ENCODE measurements around the gene NME3. TPM values are rescaled to one million over a fixed set of nuclear protein-coding genes. Genes with fewer than 3 reads are reported as not detected.
A peak's percentile ranks its signal among the peaks of the same experiment; 100 is the strongest.

NME3 gene
- total RNA-seq, 1 donor from 2014 or later, result 33.3 TPM

- Mint-ChIP-seq H3K27me3 (ENCODE audit: unreplicated experiment) (peaks cover 10% of the 10 kb centered on the region), H3K9me3 (ENCODE audit: unreplicated experiment) (no peaks in the 10 kb centered on the region), H3K4me1 (ENCODE audit: unreplicated experiment) (peaks cover 1% of the 10 kb centered on the region), H3K36me3 (ENCODE audit: low read depth, unreplicated experiment) (peaks cover 23% of the 10 kb centered on the region), H3K27ac (ENCODE audit: unreplicated experiment) (no peak overlapping the region), H3K4me3 (ENCODE audit: unreplicated experiment) (peak overlapping the region; percentile 48)
- DNase-seq (ENCODE audit: low spot score), result no peak
- TF ChIP-seq CTCF (IDR thresholded peaks at IDR 0.05; ENCODE audit: unreplicated experiment), result no peak
Observed at GRCh38 chr16:1760911-1761310, 10.4 kb downstream of the NME3 start.

- DNase-seq (ENCODE audit: low spot score), result no peak
- Mint-ChIP-seq H3K36me3 (ENCODE audit: low read depth, unreplicated experiment) (peaks cover 23% of the 10 kb centered on the region), H3K27ac (ENCODE audit: unreplicated experiment) (no peak overlapping the region), H3K9me3 (ENCODE audit: unreplicated experiment) (no peaks in the 10 kb centered on the region), H3K4me1 (ENCODE audit: unreplicated experiment) (peaks cover 2% of the 10 kb centered on the region), H3K27me3 (ENCODE audit: unreplicated experiment) (peaks cover 15% of the 10 kb centered on the region), H3K4me3 (ENCODE audit: unreplicated experiment) (no peak overlapping the region)
- TF ChIP-seq CTCF (IDR thresholded peaks at IDR 0.05; ENCODE audit: unreplicated experiment), result no peak
Observed at GRCh38 chr16:1759511-1759910, 11.8 kb downstream of the NME3 start.

- Mint-ChIP-seq H3K27me3 (ENCODE audit: unreplicated experiment) (peaks cover 15% of the 10 kb centered on the region), H3K4me3 (ENCODE audit: unreplicated experiment) (no peak overlapping the region), H3K36me3 (ENCODE audit: low read depth, unreplicated experiment) (peaks cover 26% of the 10 kb centered on the region), H3K9me3 (ENCODE audit: unreplicated experiment) (no peaks in the 10 kb centered on the region), H3K27ac (ENCODE audit: unreplicated experiment) (no peak overlapping the region), H3K4me1 (ENCODE audit: unreplicated experiment) (peaks cover 2% of the 10 kb centered on the region)
- no peak for DNase-seq (ENCODE audit: low spot score)
- no peak for TF ChIP-seq CTCF (IDR thresholded peaks at IDR 0.05; ENCODE audit: unreplicated experiment)
Observed at GRCh38 chr16:1758923-1759322, 12.4 kb downstream of the NME3 start.

GRCh38 chr16:1757714-1758461 is 13.5 kb downstream of the NME3 start:
- Mint-ChIP-seq H3K4me1 (ENCODE audit: unreplicated experiment) (peaks cover 2% of the 10 kb centered on the region), H3K36me3 (ENCODE audit: low read depth, unreplicated experiment) (peaks cover 28% of the 10 kb centered on the region), H3K4me3 (ENCODE audit: unreplicated experiment) (no peak overlapping the region), H3K27me3 (ENCODE audit: unreplicated experiment) (peaks cover 15% of the 10 kb centered on the region), H3K9me3 (ENCODE audit: unreplicated experiment) (no peaks in the 10 kb centered on the region), H3K27ac (ENCODE audit: unreplicated experiment) (no peak overlapping the region)
- TF ChIP-seq CTCF (IDR thresholded peaks at IDR 0.05; ENCODE audit: unreplicated experiment), result no peak
- no peak for DNase-seq (ENCODE audit: low spot score)

- no peaks in the 10 kb centered on the region for H3K9me3 Mint-ChIP-seq (ENCODE audit: unreplicated experiment)
- H3K36me3 Mint-ChIP-seq (ENCODE audit: low read depth, unreplicated experiment), result peaks cover 16% of the 10 kb centered on the region
- no peak for DNase-seq (ENCODE audit: low spot score)
- H3K27ac Mint-ChIP-seq (ENCODE audit: unreplicated experiment), result no peak overlapping the region
- peaks cover 2% of the 10 kb centered on the region for H3K4me1 Mint-ChIP-seq (ENCODE audit: unreplicated experiment)
- no peak for TF ChIP-seq CTCF (IDR thresholded peaks at IDR 0.05; ENCODE audit: unreplicated experiment)
- peaks cover 9% of the 10 kb centered on the region for H3K27me3 Mint-ChIP-seq (ENCODE audit: unreplicated experiment)
- no peak overlapping the region for H3K4me3 Mint-ChIP-seq (ENCODE audit: unreplicated experiment)
Observed at GRCh38 chr16:1754204-1754603, 17.1 kb downstream of the NME3 start.
